GM18951 (cell line): Measurements from ENCODE around the gene KIAA1549.

Experiments
- POLR2A ChIP-seq: IDR thresholded peaks from 4 replicates; pipeline ENCODE4 v1.6.1; 2011; ENCODE audit warnings: mild to moderate bottlenecking; ENCODE audit not compliant: insufficient read length, insufficient read depth; ENCODE audit errors: extremely low read depth
- in situ Hi-C: fragments of 300-500 bp; cut with MboI; formaldehyde crosslinking; loops from one replicate; pipeline ENCODE4 v1.12.0; 2022; ENCODE audit warnings: low sequenced_read_pairs, mixed read lengths, inconsistent platforms; ENCODE audit not compliant: unreplicated experiment

Gene KIAA1549

GRCh38 chr7:138796038-138796615 is 185.1 kb downstream of the KIAA1549 start:
- in situ Hi-C loops = no loop called here
- TF ChIP-seq POLR2A = no peak

GRCh38 chr7:138785587-138786437 is 195.4 kb downstream of the KIAA1549 start:
- no peak for TF ChIP-seq POLR2A
- in situ Hi-C loops = no loop called here

- no peak for TF ChIP-seq POLR2A
- in situ Hi-C loops = no loop called here
Measured at GRCh38 chr7:138784692-138785091, 196.5 kb downstream of the KIAA1549 start.
